PC-9 (cell line): ENCODE data around the gene GRM8. TPM values are rescaled to one million over a fixed set of nuclear protein-coding genes. Genes with fewer than 3 reads are reported as not detected.
"Not testable (repeated sequence)": the region's sequence is repeated elsewhere in the genome, so short reads cannot be mapped to it uniquely, and the experiment has no call there.

ENCODE experiments used
- BruUV-seq: library from RNA; stranded (reverse); fragments of 400-500 nt; replicated peaks from 2 replicates; lab custom pipeline; 2021; lab: Mats Ljungman, UMichigan
- CTCF ChIA-PET: fragments of 300-600 bp; sonication (Branson Sonifier 250); formaldehyde crosslinking; loops from one replicate; lab custom pipeline; 2022; ENCODE audit warnings: antibody characterized with exemption; lab: Charles Lee
- POLR2A ChIA-PET: fragments of 300-600 bp; sonication (Branson Sonifier 250); formaldehyde crosslinking; loops from one replicate; lab custom pipeline; 2022; ENCODE audit warnings: antibody characterized with exemption; ENCODE audit not compliant: unreplicated experiment; lab: Charles Lee
- DNase-seq, 2 experiments: peaks; one replicate each; pipeline versions ENCODE4 v3.0.0 to v3.0.0-alpha.2; 2015 to 2022; ENCODE audit warnings: mixed read lengths in 1 of 2
- H2AFZ ChIP-seq: fragments of 200-600 bp; sonication (generic); 2 replicates; pipeline ENCODE4 v1.8.1; 2017; ENCODE audit warnings: antibody characterized with exemption
- H3F3A ChIP-seq: fragments of 200-600 bp; sonication (generic); 2 replicates; pipeline ENCODE4 v1.8.1; 2017; ENCODE audit warnings: antibody characterized with exemption, mild to moderate bottlenecking, low read depth; ENCODE audit not compliant: insufficient read depth
- H3K27ac ChIP-seq: fragments of 200-600 bp; sonication (generic); 2 replicates; pipeline ENCODE4 v1.6.1; 2016; ENCODE audit warnings: mixed run types
- H3K27me3 ChIP-seq: fragments of 200-600 bp; sonication (generic); 2 replicates; pipeline ENCODE4 v1.6.1; 2016; ENCODE audit warnings: low read depth, mixed run types; ENCODE audit not compliant: insufficient read depth
- H3K36me3 ChIP-seq: fragments of 200-600 bp; sonication (generic); 2 replicates; pipeline ENCODE4 v1.6.1; 2016; ENCODE audit warnings: low read depth, mixed run types
- H3K4me1 ChIP-seq: fragments of 200-600 bp; sonication (generic); replicated peaks from 2 replicates; pipeline ENCODE4 v1.6.1; 2016; ENCODE audit warnings: mixed run types; ENCODE audit not compliant: insufficient read depth
- H3K4me2 ChIP-seq: fragments of 200-600 bp; sonication (generic); 2 replicates; pipeline ENCODE4 v1.6.1; 2017; ENCODE audit warnings: mixed run types
- H3K4me3 ChIP-seq: fragments of 200-600 bp; sonication (generic); 2 replicates; pipeline ENCODE4 v1.6.1; 2016; ENCODE audit warnings: mixed run types
- H3K79me2 ChIP-seq: fragments of 200-600 bp; sonication (generic); 2 replicates; pipeline ENCODE4 v1.6.1; 2017; ENCODE audit warnings: low read depth, mixed run types
- H3K9me2 ChIP-seq: fragments of 200-600 bp; sonication (generic); 2 replicates; pipeline ENCODE4 v1.8.1; 2017; ENCODE audit warnings: mild to moderate bottlenecking; ENCODE audit not compliant: insufficient read depth
- H3K9me3 ChIP-seq: fragments of 200-600 bp; sonication (generic); 2 replicates; pipeline ENCODE4 v1.8.1; 2016; ENCODE audit warnings: low read depth; ENCODE audit not compliant: insufficient read depth
- H4K20me1 ChIP-seq: fragments of 200-600 bp; sonication (generic); 2 replicates; pipeline ENCODE4 v1.8.1; 2017; ENCODE audit not compliant: insufficient read depth
- EZH2 ChIP-seq: fragments of 200-600 bp; sonication (generic); IDR thresholded peaks from 2 replicates; pipeline ENCODE4 v1.8.0; 2017; ENCODE audit warnings: antibody characterized with exemption, low read depth
- intact Hi-C: fragments of 100-400 bp; cut with micrococcal nuclease; formaldehyde crosslinking; loops from one replicate; pipeline ENCODE4 v1.10.0; 2022; ENCODE audit not compliant: unreplicated experiment
- total RNA-seq: library from RNA; stranded (reverse); gene quantifications from 2 replicates; pipeline ENCODE4 v1.2.3, GENCODE V29; 2021
- TF ChIP-seq, protein P1 (sequence below): fragments of 200-600 bp; sonication (generic); conservative IDR thresholded peaks from 2 replicates; pipeline ENCODE4 v1.6.1; 2017; ENCODE audit warnings: mixed run types, antibody characterized with exemption, mild to moderate bottlenecking, moderate library complexity

GRM8 gene
- total RNA-seq, 1 experiment from 2014 or later = not detected

GRCh38 chr7:126924477-126924876 lies 328.3 kb downstream of the GRM8 start:
- Histone ChIP-seq H3K9me2 (no peaks in the 10 kb centered on the region), H3K79me2 (no peaks in the 10 kb centered on the region), H3K4me1 (no peaks in the 10 kb centered on the region), H2AFZ (no peak overlapping the region), H4K20me1 (no peaks in the 10 kb centered on the region), H3K27ac (no peak overlapping the region), H3K4me3 (no peak overlapping the region), H3K4me2 (no peak overlapping the region), H3K27me3 (no peaks in the 10 kb centered on the region), H3F3A (no peaks in the 10 kb centered on the region), H3K36me3 (no peaks in the 10 kb centered on the region), H3K9me3 (no peaks in the 10 kb centered on the region)
- no peak for DNase-seq
- ChIA-PET POLR2A (no interaction called here), CTCF (no interaction called here)
- no TSS peak for BruUV-seq
- TF ChIP-seq, protein P1, sequence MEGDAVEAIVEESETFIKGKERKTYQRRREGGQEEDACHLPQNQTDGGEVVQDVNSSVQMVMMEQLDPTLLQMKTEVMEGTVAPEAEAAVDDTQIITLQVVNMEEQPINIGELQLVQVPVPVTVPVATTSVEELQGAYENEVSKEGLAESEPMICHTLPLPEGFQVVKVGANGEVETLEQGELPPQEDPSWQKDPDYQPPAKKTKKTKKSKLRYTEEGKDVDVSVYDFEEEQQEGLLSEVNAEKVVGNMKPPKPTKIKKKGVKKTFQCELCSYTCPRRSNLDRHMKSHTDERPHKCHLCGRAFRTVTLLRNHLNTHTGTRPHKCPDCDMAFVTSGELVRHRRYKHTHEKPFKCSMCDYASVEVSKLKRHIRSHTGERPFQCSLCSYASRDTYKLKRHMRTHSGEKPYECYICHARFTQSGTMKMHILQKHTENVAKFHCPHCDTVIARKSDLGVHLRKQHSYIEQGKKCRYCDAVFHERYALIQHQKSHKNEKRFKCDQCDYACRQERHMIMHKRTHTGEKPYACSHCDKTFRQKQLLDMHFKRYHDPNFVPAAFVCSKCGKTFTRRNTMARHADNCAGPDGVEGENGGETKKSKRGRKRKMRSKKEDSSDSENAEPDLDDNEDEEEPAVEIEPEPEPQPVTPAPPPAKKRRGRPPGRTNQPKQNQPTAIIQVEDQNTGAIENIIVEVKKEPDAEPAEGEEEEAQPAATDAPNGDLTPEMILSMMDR = no peak
- TF ChIP-seq EZH2 = no peak
- intact Hi-C loops = no loop called here

- H4K20me1 ChIP-seq, H2AFZ ChIP-seq, H3K27ac ChIP-seq, H3K9me3 ChIP-seq, H3K9me2 ChIP-seq, H3K4me2 ChIP-seq, H3K4me3 ChIP-seq, H3K27me3 ChIP-seq, H3F3A ChIP-seq, DNase-seq, BruUV-seq, H3K79me2 ChIP-seq, POLR2A ChIA-PET, H3K4me1 ChIP-seq, H3K36me3 ChIP-seq, CTCF ChIA-PET, intact Hi-C loops: not testable (repeated sequence)
These were observed 341.1 kb downstream of the GRM8 start for GRCh38 chr7:126911627-126912026.

- POLR2A ChIA-PET, H3K36me3 ChIP-seq, H4K20me1 ChIP-seq, CTCF ChIA-PET, BruUV-seq, H3K9me3 ChIP-seq, H3F3A ChIP-seq, H3K4me3 ChIP-seq, H3K9me2 ChIP-seq, DNase-seq, H3K27ac ChIP-seq, H2AFZ ChIP-seq, H3K27me3 ChIP-seq, H3K4me1 ChIP-seq, H3K4me2 ChIP-seq, H3K79me2 ChIP-seq, intact Hi-C loops: not testable (repeated sequence)
These were observed 344.2 kb downstream of the GRM8 start for GRCh38 chr7:126908564-126908963.

DNA sequence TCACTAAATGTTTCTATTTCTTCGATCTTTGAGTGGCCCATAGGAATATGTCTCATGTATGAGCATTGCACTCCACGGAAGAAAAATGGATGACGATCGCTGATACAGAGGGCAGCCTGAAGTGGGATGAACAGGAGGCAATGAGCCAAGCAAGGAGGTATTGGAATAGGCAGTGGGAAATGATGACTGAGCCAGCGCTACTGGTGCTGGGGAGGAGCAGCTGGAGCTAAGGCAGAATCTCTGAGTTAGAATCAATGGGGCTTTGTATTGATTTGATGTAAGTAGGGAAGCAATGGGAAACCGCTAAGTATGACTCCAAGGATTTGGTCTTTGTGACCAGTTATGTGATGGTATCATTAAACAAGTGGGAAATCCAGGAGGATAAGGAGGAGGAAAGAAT lies 345.1 kb downstream of the GRM8 start:
- H3K9me2 ChIP-seq, H2AFZ ChIP-seq, H3K27me3 ChIP-seq, H3K27ac ChIP-seq, H3K79me2 ChIP-seq, DNase-seq, H3K36me3 ChIP-seq, CTCF ChIA-PET, BruUV-seq, H3K4me3 ChIP-seq, H3K4me1 ChIP-seq, POLR2A ChIA-PET, intact Hi-C loops, H3K4me2 ChIP-seq, H3F3A ChIP-seq, H3K9me3 ChIP-seq, H4K20me1 ChIP-seq: not testable (repeated sequence)

- CTCF ChIA-PET, H3K4me1 ChIP-seq, H3K36me3 ChIP-seq, H3K9me2 ChIP-seq, H3K79me2 ChIP-seq, H3K4me2 ChIP-seq, DNase-seq, H3F3A ChIP-seq, H4K20me1 ChIP-seq, POLR2A ChIA-PET, H3K27ac ChIP-seq, H3K9me3 ChIP-seq, BruUV-seq, intact Hi-C loops, H3K4me3 ChIP-seq, H2AFZ ChIP-seq, H3K27me3 ChIP-seq: not testable (repeated sequence)
These were observed 347.5 kb downstream of the GRM8 start for GRCh38 chr7:126905255-126905654.

GRCh38 chr7:126901041-126901765 lies 351.5 kb downstream of the GRM8 start:
- H3K27me3 ChIP-seq, DNase-seq, BruUV-seq, H3K27ac ChIP-seq, intact Hi-C loops, H3K4me1 ChIP-seq, H3K79me2 ChIP-seq, H4K20me1 ChIP-seq, H3K4me2 ChIP-seq, H2AFZ ChIP-seq, H3K36me3 ChIP-seq, H3K4me3 ChIP-seq, H3F3A ChIP-seq, POLR2A ChIA-PET, H3K9me2 ChIP-seq, H3K9me3 ChIP-seq: not testable (repeated sequence)
- CTCF ChIA-PET = interaction anchor here (0.6 to 0.8 kb wide), 2 partner anchors 98 to 1110 kb away, joined by 3 read pairs; no protein-coding TSS in a partner anchor
